H1 (cell line): ENCODE results near the gene GGN. TPM values are rescaled to one million over a fixed set of nuclear protein-coding genes. Genes with fewer than 3 reads are reported as not detected.
A peak's percentile ranks its signal among the peaks of the same experiment; 100 is the strongest.

Experiments used
- CTCF ChIA-PET: fragments of 300-600 bp; sonication (Branson Sonifier 250); formaldehyde crosslinking; loops from one replicate; lab custom pipeline; 2021; ENCODE audit not compliant: partially characterized antibody; lab: Charles Lee
- POLR2A ChIA-PET: fragments of 300-600 bp; sonication (Branson Sonifier 250); formaldehyde crosslinking; loops from one replicate; lab custom pipeline; 2021; ENCODE audit warnings: inconsistent platforms; ENCODE audit not compliant: partially characterized antibody; lab: Charles Lee
- DNase-seq, 2 experiments: peaks; one replicate each; pipeline versions ENCODE4 v3.0.0 to v3.0.0-alpha.2; 2010 to 2022; ENCODE audit warnings: low spot score in 2 of 2, low read depth in 1 of 2, mixed read lengths in 1 of 2
- FAIRE-seq: peaks from 2 replicates; lab custom pipeline; 2011; peaks lifted over from hg19 to GRCh38; lab: Jason Lieb, UNC
- H2AFZ ChIP-seq: 2 replicates; pipeline ENCODE4 v1.8.1; 2012; ENCODE audit warnings: low read length, inconsistent platforms
- H2AK5ac ChIP-seq: 2 replicates; pipeline ENCODE4 v1.6.1; 2013; ENCODE audit warnings: low read depth, low read length
- H2BK120ac ChIP-seq: replicated peaks from 2 replicates; pipeline ENCODE3; 2013; ENCODE audit warnings: low read depth, low read length, inconsistent platforms
- H2BK12ac ChIP-seq: 2 replicates; pipeline ENCODE4 v1.6.1; 2013; ENCODE audit warnings: low read depth, low read length
- H2BK15ac ChIP-seq: 2 replicates; pipeline ENCODE4 v1.6.1; 2013; ENCODE audit warnings: low read length
- H2BK20ac ChIP-seq: 2 replicates; pipeline ENCODE4 v1.6.1; 2013; ENCODE audit warnings: low read length
- H2BK5ac ChIP-seq: 2 replicates; pipeline ENCODE4 v1.6.1; 2013; ENCODE audit warnings: low read depth, low read length
- H3K14ac ChIP-seq: 2 replicates; pipeline ENCODE4 v1.6.1; 2013; ENCODE audit warnings: inconsistent platforms; ENCODE audit not compliant: insufficient read length
- H3K18ac ChIP-seq: 2 replicates; pipeline ENCODE4 v1.6.1; 2013; ENCODE audit warnings: low read length; ENCODE audit errors: extremely low read depth
- H3K23ac ChIP-seq: 2 replicates; pipeline ENCODE4 v1.6.1; 2013; ENCODE audit warnings: inconsistent platforms; ENCODE audit not compliant: insufficient read length
- H3K23me2 ChIP-seq: 2 replicates; pipeline ENCODE4 v1.6.1; 2013; ENCODE audit warnings: low read depth, low read length
- H3K27ac ChIP-seq: 2 replicates; pipeline ENCODE4 v1.6.1; 2011; ENCODE audit warnings: low read depth, low read length, inconsistent platforms
- H3K27me3 ChIP-seq, 4 experiments: replicated peaks in 1 of 4; 1 replicate in 1 of 4; 2 replicates in 3 of 4; pipeline versions ENCODE4 v1.6.1 to v1.8.1; 2011 to 2013; ENCODE audit warnings: low read length in 3 of 4, mild to moderate bottlenecking in 3 of 4, inconsistent platforms in 2 of 4, mixed read lengths in 2 of 4, moderate library complexity in 1 of 4; ENCODE audit not compliant: control insufficient read depth in 3 of 4, insufficient read depth in 3 of 4; ENCODE audit errors: extremely low read depth in 1 of 4
- H3K36me3 ChIP-seq, 4 experiments: 2 replicates each; pipeline versions ENCODE4 v1.6.1 to v1.8.1; 2011 to 2013; ENCODE audit warnings: mild to moderate bottlenecking in 4 of 4, low read length in 3 of 4, moderate library complexity in 2 of 4, control low read depth in 1 of 4, inconsistent platforms in 1 of 4; ENCODE audit not compliant: insufficient read depth in 4 of 4, control insufficient read depth in 2 of 4
- H3K4ac ChIP-seq: replicated peaks from 2 replicates; pipeline ENCODE3; 2013; ENCODE audit warnings: low read length, low read depth, mixed read lengths, inconsistent platforms; ENCODE audit not compliant: insufficient read length
- H3K4me1 ChIP-seq, 4 experiments: replicated peaks in 1 of 4; 1 replicate in 1 of 4; 2 replicates in 3 of 4; pipeline versions ENCODE4 v1.6.1 to v1.8.1; 2011 to 2013; ENCODE audit warnings: low read length in 3 of 4, inconsistent platforms in 2 of 4, mixed read lengths in 1 of 4; ENCODE audit not compliant: insufficient read depth in 4 of 4, control insufficient read depth in 3 of 4
- H3K4me2 ChIP-seq, 2 experiments: 2 replicates each; pipeline versions ENCODE4 v1.6.1 to v1.8.1; 2011 to 2013; ENCODE audit warnings: low read depth in 2 of 2, low read length in 2 of 2, control low read depth in 1 of 2, inconsistent platforms in 1 of 2, mild to moderate bottlenecking in 1 of 2; ENCODE audit not compliant: insufficient read depth in 1 of 2
- H3K4me3 ChIP-seq, 4 experiments: fragments of 200-600, 300-600 bp in 1 of 4; sonication (generic), shearing (Covaris generic), sonication (Bioruptor Twin) in 1 of 4; 2 replicates each; pipeline versions ENCODE4 v1.5.1 to v1.8.1; 2011 to 2016; ENCODE audit warnings: low read length in 4 of 4, low read depth in 3 of 4, control low read depth in 2 of 4, inconsistent platforms in 2 of 4, mild to moderate bottlenecking in 2 of 4, mixed read lengths in 1 of 4, moderate library complexity in 1 of 4; ENCODE audit not compliant: insufficient read depth in 2 of 4; ENCODE audit errors: extremely low read depth in 1 of 4
- H3K56ac ChIP-seq: replicated peaks from 2 replicates; pipeline ENCODE3; 2013; ENCODE audit warnings: low read depth, mild to moderate bottlenecking, mixed read lengths, low read length, inconsistent platforms; ENCODE audit not compliant: insufficient read length
- H3K79me1 ChIP-seq: 2 replicates; pipeline ENCODE4 v1.6.1; 2013; ENCODE audit warnings: low read depth, low read length, control low read depth
- H3K79me2 ChIP-seq, 2 experiments: 2 replicates each; pipeline versions ENCODE4 v1.6.1 to v1.8.1; 2012 to 2013; ENCODE audit warnings: low read length in 2 of 2, mild to moderate bottlenecking in 2 of 2, inconsistent platforms in 1 of 2; ENCODE audit not compliant: insufficient read depth in 2 of 2, control insufficient read depth in 1 of 2
- H3K9ac ChIP-seq, 4 experiments: replicated peaks in 1 of 4; 1 replicate in 1 of 4; 2 replicates in 3 of 4; pipeline versions ENCODE4 v1.6.1 to v1.8.1; 2011 to 2013; ENCODE audit warnings: low read depth in 3 of 4, low read length in 3 of 4, control low read depth in 2 of 4, mild to moderate bottlenecking in 2 of 4, moderate library complexity in 2 of 4, inconsistent platforms in 1 of 4; ENCODE audit errors: extremely low read depth in 1 of 4
- H3K9me3 ChIP-seq, 2 experiments: 2 replicates each; pipeline versions ENCODE4 v1.6.1 to v1.8.1; 2012 to 2013; ENCODE audit warnings: mild to moderate bottlenecking in 2 of 2, moderate library complexity in 2 of 2, control low read depth in 1 of 2, inconsistent platforms in 1 of 2, low read depth in 1 of 2, low read length in 1 of 2, mixed read lengths in 1 of 2; ENCODE audit not compliant: insufficient read depth in 2 of 2
- H4K20me1 ChIP-seq, 2 experiments: replicated peaks in 1 of 2; 2 replicates each; pipeline versions ENCODE3 to v1.8.1; 2011 to 2013; ENCODE audit warnings: inconsistent platforms in 2 of 2, low read length in 2 of 2, mild to moderate bottlenecking in 1 of 2; ENCODE audit not compliant: insufficient read depth in 2 of 2, control insufficient read depth in 1 of 2
- H4K5ac ChIP-seq: 2 replicates; pipeline ENCODE4 v1.6.1; 2013; ENCODE audit warnings: low read length, low read depth, mixed read lengths, inconsistent platforms; ENCODE audit not compliant: insufficient read length
- H4K8ac ChIP-seq: 2 replicates; pipeline ENCODE4 v1.8.0; 2013; ENCODE audit warnings: mild to moderate bottlenecking, moderate library complexity, low read length, inconsistent platforms; ENCODE audit not compliant: insufficient read depth; ENCODE audit errors: extremely low read depth
- H4K91ac ChIP-seq: replicated peaks from 2 replicates; pipeline ENCODE3; 2013; ENCODE audit warnings: low read length, mixed read lengths, inconsistent platforms; ENCODE audit not compliant: insufficient read length
- KDM1A ChIP-seq: fragments of 200-600, 300-600 bp; sonication (generic); IDR thresholded peaks from 2 replicates; pipeline ENCODE4 v1.7.1; 2016; ENCODE audit warnings: mild to moderate bottlenecking, low read length, borderline replicate concordance
- SRF ChIP-seq: IDR thresholded peaks from 2 replicates; pipeline ENCODE4 v1.6.1; 2011; ENCODE audit warnings: mild to moderate bottlenecking, low read depth, low read length, moderate library complexity
- WGBS, 2 experiments: shearing (Covaris generic) in 1 of 2; methylation state at CpG; one replicate each; pipeline versions ENCODE4 v1.1.6 to v1.1.7; 2013 to 2015; ENCODE audit warnings: low lambda C conversion rate in 2 of 2, mixed read lengths in 2 of 2, inconsistent platforms in 1 of 2, low coverage in 1 of 2, missing lambda C conversion rate in 1 of 2; ENCODE audit not compliant: insufficient replicate concordance in 2 of 2, insufficient coverage in 1 of 2, insufficient read length in 1 of 2; ENCODE audit errors: extremely low coverage in 1 of 2, missing lambda C conversion rate in 1 of 2; 5-methylcytosine and 5-hydroxymethylcytosine counted together
- polyA plus RNA-seq, 7 experiments: library from polyadenylated mRNA; depleted of rRNA in 3 of 7; stranded (reverse) in 5 of 7; unstranded in 2 of 7; fragments of >200 nt in 5 of 7; fragments of 200-250 nt in 2 of 7; gene quantifications; 1 replicate in 5 of 7; 2 replicates in 1 of 7; 4 replicates in 1 of 7; pipeline versions ENCODE4 v1.2.1 to v1.2.3, GENCODE V29; 2011 to 2013; ENCODE audit warnings: missing spikeins in 2 of 7, mixed read lengths in 2 of 7
- total RNA-seq: library from RNA; stranded (reverse); fragmentation: NEBNext Ultra II Directional; extraction: Animal tissue kit (Norgen Biotek cat#: 25700); gene quantifications from 2 replicates; pipeline ENCODE4 v1.2.1, GENCODE V29; 2021

The GGN gene
- total and polyA plus RNA-seq, 2 of the 8 experiments (the other 6 are each of a cell fraction or from before 2014, with no cell fraction given), result 0.47 to 1.2 TPM

DNA sequence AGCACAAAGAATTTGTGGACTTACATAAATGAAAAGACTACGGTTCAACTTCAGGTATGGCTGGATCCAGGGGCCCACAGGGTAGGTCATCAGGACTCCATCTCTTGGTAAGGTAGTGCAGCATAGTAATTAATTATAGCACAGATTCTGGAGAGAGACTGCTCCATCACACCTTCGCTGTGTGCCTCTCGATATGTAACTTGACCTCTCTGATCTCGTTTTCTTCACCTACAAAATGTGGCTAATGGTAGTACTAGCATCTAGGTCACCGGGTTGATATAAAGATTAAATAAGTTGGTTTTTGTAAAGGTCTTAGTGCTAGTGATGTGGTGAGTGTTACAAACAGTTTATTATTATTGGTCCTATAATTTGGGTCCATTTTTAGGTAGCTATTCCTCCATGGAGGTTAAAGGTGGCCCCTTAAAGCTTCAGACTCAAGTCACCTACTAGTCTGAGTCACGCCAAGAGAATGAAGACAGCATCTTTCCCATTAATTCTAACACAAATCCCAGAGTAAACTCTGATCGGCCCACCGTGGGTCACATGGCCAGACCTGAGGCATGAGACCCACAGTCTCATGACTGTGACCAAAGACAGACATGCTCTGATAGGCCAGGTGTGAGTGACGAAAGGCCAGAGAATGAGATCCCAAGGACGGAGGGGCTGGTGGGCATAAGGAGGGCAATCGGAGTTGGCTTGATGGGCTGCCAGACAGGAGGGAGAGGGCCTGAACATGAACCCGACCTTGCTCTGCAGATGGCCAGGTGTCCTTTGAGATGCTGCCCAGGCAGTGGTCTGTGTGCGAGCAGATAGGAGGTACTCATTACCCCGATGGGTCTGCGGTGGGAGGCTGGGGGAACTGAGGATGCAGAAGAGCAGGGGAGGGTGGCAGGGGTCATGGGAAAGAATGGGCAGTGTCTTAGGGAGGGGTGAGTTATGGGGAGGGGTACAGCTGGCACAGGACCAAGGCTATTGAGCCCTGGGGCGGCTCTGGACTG, 31.8 kb downstream of the GGN start:
- Histone ChIP-seq H4K20me1 (peaks cover 0 to 2% of the 10 kb centered on the region in 2 experiments), H2BK15ac (no peak overlapping the region), H3K9me3 (no peaks in the 10 kb centered on the region), H3K4me2 (no peak overlapping the region), H2BK120ac (no peak overlapping the region), H3K23me2 (0 out of 2 replicates have a peak, but pooled peaks cover 2% of the 10 kb centered on the region), H2AFZ (no peak overlapping the region), H3K23ac (no peak overlapping the region), H3K56ac (no peak overlapping the region), H2BK5ac (no peak overlapping the region), H2BK12ac (peak overlapping the region; percentile 71; the same call in 1 of the 2 replicates), H3K36me3 (no peaks in the 10 kb centered on the region), H4K8ac (no peak overlapping the region), H3K79me2 (no peaks in the 10 kb centered on the region), H3K4me3 (no peak overlapping the region), H3K4ac (no peak overlapping the region), H4K91ac (no peak overlapping the region), H3K27ac (no peak overlapping the region), H2AK5ac (no peak overlapping the region), H3K27me3 (peaks cover 4 to 20% (median 15%) of the 10 kb centered on the region in 4 experiments), H3K79me1 (no peaks in the 10 kb centered on the region), H3K14ac (no peak overlapping the region), H3K18ac (no peak overlapping the region), H3K4me1 (peaks cover 0 to 4% (median 2%) of the 10 kb centered on the region in 4 experiments; a peak in 3 of 7 replicates), H3K9ac (no peak overlapping the region), H4K5ac (no peak overlapping the region), H2BK20ac (no peak overlapping the region)
- no peak for FAIRE-seq
- no peak for DNase-seq
- 87% methylated on average over 15 of the region's 16 CpGs; no CpG with 5 or more reads in 1 of the 2 experiments for WGBS, 2 experiments
- POLR2A ChIA-PET, result no interaction called here
- CTCF ChIA-PET, result no interaction called here
- TF ChIP-seq KDM1A, result peak; percentile 38; the same call in 1 of the 2 replicates
- TF ChIP-seq SRF, result no peak
